Measurements from ENCODE around the gene CINP.

The CINP gene

DNA sequence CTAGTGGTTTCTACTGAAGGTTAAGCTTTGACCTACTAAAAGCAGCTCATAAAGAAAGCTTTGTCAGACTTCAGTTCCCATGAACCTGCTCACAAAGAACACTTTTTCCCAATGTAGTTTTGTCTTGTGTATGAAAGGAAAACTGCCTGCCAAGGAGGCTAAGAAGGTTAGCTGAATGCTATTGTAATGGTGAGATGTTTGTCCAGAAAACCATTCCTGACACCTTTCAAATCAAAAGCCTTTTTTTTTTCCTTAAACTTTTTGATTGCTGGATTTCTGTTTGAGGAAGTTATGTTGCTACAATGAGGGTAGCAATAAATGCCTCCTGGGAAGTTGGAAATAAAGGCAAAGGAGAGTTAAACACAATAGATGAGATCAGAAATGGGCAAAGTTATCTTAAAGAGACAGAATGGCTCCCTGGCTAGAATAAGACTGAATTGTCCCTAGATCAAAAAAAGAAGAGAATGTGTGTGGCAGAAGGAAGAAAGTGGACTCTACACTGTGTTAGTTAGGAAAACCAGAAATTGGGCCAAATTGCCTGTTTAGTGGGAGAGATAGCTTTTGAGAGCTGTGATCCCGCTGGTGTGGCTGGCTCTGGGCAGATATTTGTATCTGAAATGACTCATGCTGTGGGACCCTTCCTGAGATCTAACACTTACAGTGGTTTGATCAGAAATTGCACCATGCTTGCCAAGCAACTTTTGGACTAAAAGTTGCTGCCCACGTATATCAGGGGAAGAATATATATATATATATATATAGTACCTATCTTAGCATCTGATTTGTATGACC is 27.6 kb upstream of the CINP start:
- TF ChIP-seq, protein P1, sequence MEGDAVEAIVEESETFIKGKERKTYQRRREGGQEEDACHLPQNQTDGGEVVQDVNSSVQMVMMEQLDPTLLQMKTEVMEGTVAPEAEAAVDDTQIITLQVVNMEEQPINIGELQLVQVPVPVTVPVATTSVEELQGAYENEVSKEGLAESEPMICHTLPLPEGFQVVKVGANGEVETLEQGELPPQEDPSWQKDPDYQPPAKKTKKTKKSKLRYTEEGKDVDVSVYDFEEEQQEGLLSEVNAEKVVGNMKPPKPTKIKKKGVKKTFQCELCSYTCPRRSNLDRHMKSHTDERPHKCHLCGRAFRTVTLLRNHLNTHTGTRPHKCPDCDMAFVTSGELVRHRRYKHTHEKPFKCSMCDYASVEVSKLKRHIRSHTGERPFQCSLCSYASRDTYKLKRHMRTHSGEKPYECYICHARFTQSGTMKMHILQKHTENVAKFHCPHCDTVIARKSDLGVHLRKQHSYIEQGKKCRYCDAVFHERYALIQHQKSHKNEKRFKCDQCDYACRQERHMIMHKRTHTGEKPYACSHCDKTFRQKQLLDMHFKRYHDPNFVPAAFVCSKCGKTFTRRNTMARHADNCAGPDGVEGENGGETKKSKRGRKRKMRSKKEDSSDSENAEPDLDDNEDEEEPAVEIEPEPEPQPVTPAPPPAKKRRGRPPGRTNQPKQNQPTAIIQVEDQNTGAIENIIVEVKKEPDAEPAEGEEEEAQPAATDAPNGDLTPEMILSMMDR (IDR thresholded peaks at IDR 0.05; ENCODE audit: low read length), result no peak
- no peak for TF ChIP-seq EZH2 (optimal IDR thresholded peaks at IDR 0.05; ENCODE audit: low read depth, low read length)
- TF ChIP-seq EZH2phosphoT487 (IDR thresholded peaks at IDR 0.05; ENCODE audit: low read length), result no peak
- H3K9me2 ChIP-seq (replicated peaks; ENCODE audit: insufficient read depth, low read length), result no peaks in the 10 kb centered on the region
- H3K9ac ChIP-seq (ENCODE audit: low read length), result no peak overlapping the region
- H3K4me2 ChIP-seq (ENCODE audit: low read depth, low read length), result no peak overlapping the region
- no peaks in the 10 kb centered on the region for H3K79me2 ChIP-seq (ENCODE audit: low read length)
- H3F3A ChIP-seq (ENCODE audit: insufficient read depth, low read length), result no peaks in the 10 kb centered on the region
- DNase-seq, result no peak
- H3K27ac ChIP-seq (ENCODE audit: low read length), result no peak overlapping the region
- H3K4me1 ChIP-seq (ENCODE audit: low read length), result no peaks in the 10 kb centered on the region
- H4K20me1 ChIP-seq (ENCODE audit: insufficient read depth, low read length), result no peaks in the 10 kb centered on the region
- H2AFZ ChIP-seq (ENCODE audit: low read length), result no peak overlapping the region
- no peaks in the 10 kb centered on the region for H3K9me3 ChIP-seq (replicated peaks; ENCODE audit: insufficient read depth, low read length)
- H3K4me3 ChIP-seq (ENCODE audit: low read length), result no peak overlapping the region
- no peaks in the 10 kb centered on the region for H3K27me3 ChIP-seq (replicated peaks; ENCODE audit: insufficient read depth, low read length)
- H3K36me3 ChIP-seq (replicated peaks; ENCODE audit: insufficient read depth, low read length), result no peaks in the 10 kb centered on the region

DNA sequence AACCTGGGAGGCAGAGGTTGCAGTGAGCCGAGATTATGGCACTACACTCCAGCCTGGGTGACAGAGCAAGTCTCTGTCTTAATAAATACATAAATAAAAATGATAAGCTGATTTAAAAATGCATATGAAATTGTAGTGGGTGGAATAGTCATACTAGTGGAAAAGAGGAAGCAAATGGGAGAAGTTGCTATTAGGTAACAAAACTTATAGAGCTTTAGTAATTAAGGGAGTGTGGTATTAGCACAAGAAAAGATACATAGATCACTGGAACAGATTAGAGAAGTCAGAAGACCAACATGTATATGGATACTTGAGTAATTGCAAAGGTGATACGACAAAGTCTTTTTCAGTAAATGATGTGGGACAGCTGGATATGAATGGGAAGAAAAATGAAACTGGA is 26.6 kb upstream of the CINP start:
- Histone ChIP-seq H4K20me1 (ENCODE audit: insufficient read depth, low read length) (no peaks in the 10 kb centered on the region), H3K27ac (ENCODE audit: low read length) (no peak overlapping the region), H3K9me3 (replicated peaks; ENCODE audit: insufficient read depth, low read length) (no peaks in the 10 kb centered on the region), H3K9ac (ENCODE audit: low read length) (no peak overlapping the region), H3K4me1 (ENCODE audit: low read length) (no peaks in the 10 kb centered on the region), H3K4me3 (ENCODE audit: low read length) (no peak overlapping the region), H3K9me2 (replicated peaks; ENCODE audit: insufficient read depth, low read length) (no peaks in the 10 kb centered on the region), H2AFZ (ENCODE audit: low read length) (no peak overlapping the region), H3K4me2 (ENCODE audit: low read depth, low read length) (no peak overlapping the region), H3F3A (ENCODE audit: insufficient read depth, low read length) (no peaks in the 10 kb centered on the region), H3K27me3 (replicated peaks; ENCODE audit: insufficient read depth, low read length) (no peaks in the 10 kb centered on the region), H3K36me3 (replicated peaks; ENCODE audit: insufficient read depth, low read length) (no peaks in the 10 kb centered on the region), H3K79me2 (ENCODE audit: low read length) (no peaks in the 10 kb centered on the region)
- no peak for DNase-seq
- TF ChIP-seq, protein P1 (IDR thresholded peaks at IDR 0.05; ENCODE audit: low read length), result no peak
- TF ChIP-seq EZH2 (optimal IDR thresholded peaks at IDR 0.05; ENCODE audit: low read depth, low read length), result no peak
- no peak for TF ChIP-seq EZH2phosphoT487 (IDR thresholded peaks at IDR 0.05; ENCODE audit: low read length)

DNA sequence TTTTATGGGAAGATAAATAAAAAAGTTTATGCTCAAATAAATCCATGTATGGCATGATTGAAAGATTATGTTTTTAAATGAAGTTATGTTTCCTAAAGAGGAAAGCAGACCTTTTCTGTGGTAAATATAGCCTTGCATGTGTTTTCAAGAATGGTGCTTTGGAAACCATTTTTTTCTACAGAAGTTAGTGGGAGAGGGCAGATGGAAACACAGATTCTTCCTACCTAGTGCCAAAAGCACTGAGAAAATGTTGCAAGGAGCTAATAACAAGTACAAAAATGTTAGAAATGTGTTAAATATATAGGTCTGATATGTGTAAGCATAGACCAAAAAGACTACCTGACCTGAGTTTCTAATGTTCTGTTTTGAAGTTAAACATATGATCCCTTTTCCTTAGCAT is 24.4 kb upstream of the CINP start:
- Histone ChIP-seq H3K36me3 (replicated peaks; ENCODE audit: insufficient read depth, low read length) (no peaks in the 10 kb centered on the region), H3K4me2 (ENCODE audit: low read depth, low read length) (no peak overlapping the region), H3K79me2 (ENCODE audit: low read length) (no peaks in the 10 kb centered on the region), H4K20me1 (ENCODE audit: insufficient read depth, low read length) (no peaks in the 10 kb centered on the region), H3K9me2 (replicated peaks; ENCODE audit: insufficient read depth, low read length) (no peaks in the 10 kb centered on the region), H3K27me3 (replicated peaks; ENCODE audit: insufficient read depth, low read length) (no peaks in the 10 kb centered on the region), H3K9me3 (replicated peaks; ENCODE audit: insufficient read depth, low read length) (no peaks in the 10 kb centered on the region), H3K4me3 (ENCODE audit: low read length) (no peak overlapping the region), H3K27ac (ENCODE audit: low read length) (no peak overlapping the region), H3F3A (ENCODE audit: insufficient read depth, low read length) (no peaks in the 10 kb centered on the region), H2AFZ (ENCODE audit: low read length) (no peak overlapping the region), H3K9ac (ENCODE audit: low read length) (no peak overlapping the region), H3K4me1 (ENCODE audit: low read length) (no peaks in the 10 kb centered on the region)
- no peak for DNase-seq
- TF ChIP-seq, protein P1 (IDR thresholded peaks at IDR 0.05; ENCODE audit: low read length), result no peak
- no peak for TF ChIP-seq EZH2phosphoT487 (IDR thresholded peaks at IDR 0.05; ENCODE audit: low read length)
- no peak for TF ChIP-seq EZH2 (optimal IDR thresholded peaks at IDR 0.05; ENCODE audit: low read depth, low read length)
